K562 (cell line): Measurements from ENCODE around the gene KAT2B. TPM values are rescaled to one million over a fixed set of nuclear protein-coding genes. Genes with fewer than 3 reads are reported as not detected.

Experiments used
- ATAC-seq: fragments of 200-7000 bp; cut with Tn5 transposase; 3 replicates; pipeline ENCODE4 v1.9.1; 2020; ENCODE audit warnings: moderate library complexity
- BruUV-seq: library from RNA; stranded (reverse); fragments of 400-500 nt; replicated peaks from 2 replicates; lab custom pipeline; 2021; lab: Mats Ljungman, UMichigan
- CTCF ChIA-PET: fragments of 300-600 bp; formaldehyde crosslinking; extraction: SDS; loops from one replicate; lab custom pipeline; 2021; ENCODE audit warnings: low intra/inter-chr PET ratio; lab: Yijun Ruan, JAX
- POLR2A ChIA-PET: fragments of 300-600, 350-650 bp; sonication (Branson Sonifier 250); formaldehyde crosslinking; extraction: SDS; loops from one replicate; lab custom pipeline; 2021; ENCODE audit warnings: antibody characterized with exemption, inconsistent platforms; lab: Yijun Ruan, JAX
- DNase-seq, 4 experiments: peaks; one replicate each; pipeline versions ENCODE4 v3.0.0 to v3.0.0-alpha.2; 2011 to 2018; ENCODE audit warnings: low spot score in 3 of 4, mixed read lengths in 3 of 4; ENCODE audit errors: extremely low read depth in 1 of 4
- FAIRE-seq: peaks from 2 replicates; lab custom pipeline; 2011; peaks lifted over from hg19 to GRCh38; lab: Jason Lieb, UNC
- H2AFZ ChIP-seq: 2 replicates; pipeline ENCODE4 v1.6.0; 2011; ENCODE audit warnings: low read depth, low read length, control low read depth, inconsistent platforms
- H3K27ac ChIP-seq: fragments of 200-600 bp; 3 replicates; pipeline ENCODE4 v1.8.0; 2011; ENCODE audit warnings: low read depth, mild to moderate bottlenecking, control low read depth, inconsistent platforms, low read length, moderate library complexity, mixed read lengths; ENCODE audit errors: extremely low read depth
- H3K27me3 ChIP-seq, 2 experiments: fragments of 300-600 bp in 1 of 2; 2 replicates in 1 of 2; 3 replicates in 1 of 2; pipeline versions ENCODE4 v1.6.0 to v1.8.0; 2011; ENCODE audit warnings: inconsistent platforms in 2 of 2, low read length in 2 of 2, mild to moderate bottlenecking in 1 of 2, mixed read lengths in 1 of 2, moderate library complexity in 1 of 2; ENCODE audit not compliant: control insufficient read depth in 2 of 2, insufficient read depth in 2 of 2
- H3K36me3 ChIP-seq: fragments of 300-600 bp; 3 replicates; pipeline ENCODE4 v1.8.0; 2011; ENCODE audit warnings: mild to moderate bottlenecking, low read length, inconsistent platforms; ENCODE audit not compliant: control insufficient read depth, insufficient read depth
- H3K4me1 ChIP-seq, 2 experiments: fragments of 200-600 bp in 1 of 2; replicated peaks in 1 of 2; 2 replicates in 1 of 2; 3 replicates in 1 of 2; pipeline versions ENCODE4 v1.5.1 to v1.8.0; 2011; ENCODE audit warnings: inconsistent platforms in 2 of 2, low read length in 2 of 2, mild to moderate bottlenecking in 1 of 2, mixed read lengths in 1 of 2, moderate library complexity in 1 of 2; ENCODE audit not compliant: control insufficient read depth in 2 of 2, insufficient read depth in 2 of 2
- H3K4me2 ChIP-seq: 2 replicates; pipeline ENCODE4 v1.6.1; 2011; ENCODE audit warnings: low read length, control low read depth, inconsistent platforms, mixed read lengths; ENCODE audit not compliant: insufficient read depth
- H3K4me3 ChIP-seq: fragments of 200-600 bp; sonication (generic), shearing (Covaris generic); 2 replicates; pipeline ENCODE4 v1.5.1; 2016; ENCODE audit warnings: control low read depth, inconsistent platforms
- H3K79me2 ChIP-seq: fragments of 200-600 bp; 3 replicates; pipeline ENCODE4 v1.8.0; 2011; ENCODE audit warnings: low read length, inconsistent platforms; ENCODE audit not compliant: control insufficient read depth, insufficient read depth
- H3K9ac ChIP-seq, 2 experiments: 2 replicates each; pipeline versions ENCODE4 v1.6.0 to v1.6.1; 2011; ENCODE audit warnings: low read depth in 2 of 2, low read length in 2 of 2, control low read depth in 1 of 2, inconsistent platforms in 1 of 2, mild to moderate bottlenecking in 1 of 2, mixed read lengths in 1 of 2; ENCODE audit not compliant: insufficient read depth in 1 of 2
- H3K9me1 ChIP-seq: one replicate; pipeline ENCODE4 v1.6.0; 2011; ENCODE audit warnings: inconsistent platforms, mild to moderate bottlenecking, low read length, moderate library complexity; ENCODE audit not compliant: control insufficient read depth, insufficient read depth
- H3K9me3 ChIP-seq: replicated peaks from 2 replicates; pipeline ENCODE4 v1.5.1; 2011; ENCODE audit warnings: low read depth, low read length, inconsistent platforms; ENCODE audit not compliant: control insufficient read depth, insufficient read depth
- H4K20me1 ChIP-seq: replicated peaks from 2 replicates; pipeline ENCODE4 v1.6.1; 2011; ENCODE audit warnings: low read length, inconsistent platforms, mixed read lengths; ENCODE audit not compliant: control insufficient read depth, insufficient read depth
- ARID1B ChIP-seq: fragments of 450-650 bp; IDR thresholded peaks from 2 replicates; pipeline ENCODE4 v1.6.1; 2016; ENCODE audit warnings: antibody characterized with exemption, mild to moderate bottlenecking, inconsistent platforms
- ELF4 ChIP-seq: fragments of 450-650 bp; formaldehyde crosslinking; IDR thresholded peaks from 2 replicates; pipeline ENCODE4 v1.4.0; 2022; ENCODE audit warnings: missing genetic modification characterization
- ETV1 ChIP-seq: fragments of 450-650 bp; conservative IDR thresholded peaks from 2 replicates; pipeline ENCODE4 v1.6.1; 2016; ENCODE audit warnings: missing genetic modification characterization, control low read depth, low read depth, missing compliant biosample characterization
- GABPB1 ChIP-seq: sonication (generic); formaldehyde crosslinking; IDR thresholded peaks from 2 replicates; pipeline ENCODE4 v1.8.0; 2022; ENCODE audit warnings: mild to moderate bottlenecking, missing genetic modification reagents
- JUNB ChIP-seq: fragments of 450-650 bp; formaldehyde crosslinking; conservative IDR thresholded peaks from 2 replicates; pipeline ENCODE4 v1.4.0; 2020; ENCODE audit warnings: mild to moderate bottlenecking
- KDM4B ChIP-seq, 2 experiments: fragments of 450-650 bp in 1 of 2; sonication (generic) in 1 of 2; IDR thresholded peaks; 2 replicates each; pipeline ENCODE4 v1.6.1; 2016 to 2017; ENCODE audit warnings: borderline replicate concordance in 2 of 2, antibody characterized with exemption in 1 of 2, low read depth in 1 of 2, mild to moderate bottlenecking in 1 of 2
- MEF2A ChIP-seq: IDR thresholded peaks from 2 replicates; pipeline ENCODE4 v1.6.1; 2011; ENCODE audit warnings: low read depth, mild to moderate bottlenecking, low read length, moderate library complexity; ENCODE audit not compliant: control insufficient read depth
- MTA3 ChIP-seq: fragments of 450-650 bp; formaldehyde crosslinking; IDR thresholded peaks from 2 replicates; pipeline ENCODE4 v1.6.1; 2017; ENCODE audit warnings: mild to moderate bottlenecking, borderline replicate concordance
- PCBP1 ChIP-seq: fragments of 200-400 bp; formaldehyde crosslinking; IDR thresholded peaks from 2 replicates; pipeline ENCODE4 v1.6.1; 2018; ENCODE audit warnings: mild to moderate bottlenecking, low read depth, low read length; ENCODE audit not compliant: poor library complexity, severe bottlenecking
- PHB2 ChIP-seq: fragments of 450-650 bp; IDR thresholded peaks from 2 replicates; pipeline ENCODE4 v1.6.1; 2017; ENCODE audit warnings: low read depth
- PURB ChIP-seq: sonication (generic); formaldehyde crosslinking; IDR thresholded peaks from 2 replicates; pipeline ENCODE4 v1.9.0; 2021; ENCODE audit warnings: low read depth, mild to moderate bottlenecking, missing genetic modification reagents
- RFX7 ChIP-seq: fragments of 250-450 bp; sonication (Bioruptor Pico); IDR thresholded peaks from 2 replicates; pipeline ENCODE4 v1.5.1; 2021; ENCODE audit warnings: mild to moderate bottlenecking
- SP1 ChIP-seq: sonication (generic); formaldehyde crosslinking; IDR thresholded peaks from 2 replicates; pipeline ENCODE4 v1.8.1; 2022; ENCODE audit warnings: mild to moderate bottlenecking, missing genetic modification reagents
- ZHX1 ChIP-seq: fragments of 150-350 bp; conservative IDR thresholded peaks from 2 replicates; pipeline ENCODE4 v1.6.1; 2014; ENCODE audit warnings: low read length
- ZNF239 ChIP-seq: fragments of 250-450 bp; sonication (Bioruptor Pico); IDR thresholded peaks from 2 replicates; pipeline ENCODE4 v1.4.0; 2020; ENCODE audit warnings: mild to moderate bottlenecking
- ZNF24 ChIP-seq: fragments of 450-650 bp; IDR thresholded peaks from 2 replicates; pipeline ENCODE4 v1.6.1; 2016
- ZNF408 ChIP-seq: fragments of 250-450 bp; sonication (Bioruptor Pico); IDR thresholded peaks from 2 replicates; pipeline ENCODE4 v1.4.0; 2020; ENCODE audit warnings: low read depth, mild to moderate bottlenecking, moderate library complexity
- WGBS: fragments of 100-300 bp; shearing (Covaris generic); methylation state at CpG from one replicate; pipeline ENCODE4 v1.1.6; 2016; ENCODE audit warnings: low coverage, mixed read lengths; ENCODE audit not compliant: insufficient coverage; ENCODE audit errors: missing lambda C conversion rate; 5-methylcytosine and 5-hydroxymethylcytosine counted together
- in situ Hi-C: fragments of 300-500 bp; cut with MboI; formaldehyde crosslinking; loops from 4 replicates; pipeline ENCODE4 v1.15.0; 2018; ENCODE audit warnings: inconsistent platforms, mixed read lengths
- intact Hi-C: fragments of 100-400 bp; cut with micrococcal nuclease; formaldehyde crosslinking; loops from 2 replicates; pipeline ENCODE4 v1.14.2; 2022
- polyA plus RNA-seq, 8 experiments: library from polyadenylated mRNA; depleted of rRNA in 4 of 8; stranded (reverse) in 5 of 8; unstranded in 3 of 8; fragments of >200 nt; fragmentation: Nextera tagmentation in 2 of 8; fragmentation: Illumina TruSeq in 1 of 8; extraction: Ambion mirVana in 2 of 8; extraction: Trizol in 1 of 8; gene quantifications; 2 replicates each; pipeline versions ENCODE4 v1.2.1 to v1.2.3, GENCODE V29; 2011 to 2014; ENCODE audit warnings: inconsistent platforms in 1 of 8, missing spikeins in 1 of 8
- total RNA-seq, 7 experiments: library from RNA; depleted of rRNA in 6 of 7; stranded (reverse); fragments of >200 nt in 6 of 7; fragmentation: Illumina TruSeq in 2 of 7; extraction: Trizol in 2 of 7; gene quantifications; 2 replicates each; pipeline versions ENCODE4 v1.2.1 to v1.2.3, GENCODE V29; 2011 to 2021; ENCODE audit warnings: low replicate concordance in 1 of 7

Gene KAT2B
- total and polyA plus RNA-seq, 9 of the 15 experiments (the other 6 are each of a cell fraction or from before 2014, with no cell fraction given), result 3.3 to 14.9 (median 12.2) TPM

GRCh38 chr3:20040548-20041196 is 426 bp downstream of the KAT2B start (continued):
- TF ChIP-seq GABPB1 (CRISPR knock-in tag), result peak; percentile 76
- 0 out of 4 replicates have a peak, but pooled peaks of 1 of the 2 experiments have one; percentile 80 for TF ChIP-seq KDM4B (IDR thresholded peaks at IDR 0.05; ENCODE audit: borderline replicate concordance in 2 of 2, low read depth in 1 of 2)
- TF ChIP-seq ZNF24, result peak; percentile 7; the same call in 1 of the 2 replicates
- 0 out of 2 replicates have a peak, but pooled peaks have one; percentile 13 for TF ChIP-seq MTA3
- TF ChIP-seq SP1 (CRISPR knock-in tag), result 0 out of 2 replicates have a peak, but pooled peaks have one; percentile 7
- TF ChIP-seq ETV1 (tag), result peak; percentile 60
- TF ChIP-seq PURB (CRISPR knock-in tag), result no peak
- TF ChIP-seq, all 486 proteins: peak for 92

GRCh38 chr3:20041197-20041780 is 1.0 kb downstream of the KAT2B start:
- Histone ChIP-seq H3K9ac (peak overlapping the region; percentile 70 to 96), H3K4me3 (peak overlapping the region; percentile 72), H3K4me1 (peaks cover 26 to 29% of the 10 kb centered on the region in 2 experiments; a peak in 4 of 5 replicates), H3K9me3 (no peaks in the 10 kb centered on the region), H3K4me2 (peak overlapping the region; percentile 96), H3K27ac (peak overlapping the region; percentile 66), H3K9me1 (no peaks in the 10 kb centered on the region), H3K79me2 (peaks cover 38% of the 10 kb centered on the region), H4K20me1 (peaks cover 16% of the 10 kb centered on the region), H3K27me3 (no peaks in the 10 kb centered on the region), H3K36me3 (0 out of 3 replicates have a peak, but pooled peaks cover 5% of the 10 kb centered on the region), H2AFZ (peak overlapping the region; percentile 91)
- BruUV-seq, result no TSS peak
- ChIA-PET CTCF (interaction anchor here (0.7 to 1.2 kb wide), 2 partner anchors 155 to 156 kb away, joined by 3 to 4 read pairs; no protein-coding TSS in a partner anchor), POLR2A (interaction anchor here (0.6 to 3.0 kb wide), 16 partner anchors 10 to 153 kb away, joined by 3 to 32 read pairs (median 3); partner anchors contain the start of gene SGO1)
- peak; percentile 83 for ATAC-seq
- under 1% methylated on average over 28 of the region's 28 CpGs for WGBS
- FAIRE-seq, result peak; percentile 90
- DNase-seq, result peak; percentile 67 to 94 (median 78)
- intact Hi-C loops, result loop anchor here (1.0 to 10.0 kb wide), 5 partner anchors 18 to 692 kb away; partner anchors contain the start of gene SGO1
- in situ Hi-C loops, result loop anchor here (5.0 kb wide), 1 partner anchor 94 kb away; the partner anchor contains the start of gene RAB5A
- TF ChIP-seq ZHX1, result 0 out of 2 replicates have a peak, but pooled peaks have one; percentile 9
- no peak for TF ChIP-seq ZNF239 (CRISPR knock-in tag)
- no peak for TF ChIP-seq JUNB (CRISPR knock-in tag)
- TF ChIP-seq ELF4, result no peak
- peak; percentile 29; the same call in 1 of the 2 replicates for TF ChIP-seq ARID1B
- no peak for TF ChIP-seq MEF2A
- no peak for TF ChIP-seq PCBP1
- TF ChIP-seq PHB2, result 0 out of 2 replicates have a peak, but pooled peaks have one; percentile 11
- no peak for TF ChIP-seq ZNF408 (CRISPR knock-in tag)
- no peak for TF ChIP-seq RFX7 (CRISPR knock-in tag)
